Heart left ventricle (tissue), 13 donors: ENCODE data around the gene SLC39A9.

ENCODE experiments used
- POLR2A ChIP-seq, 2 donors: fragments of 450-650 bp; IDR thresholded peaks; one replicate each; pipeline ENCODE4 v1.6.1; 2017; ENCODE audit warnings: antibody characterized with exemption in 2 of 2, mild to moderate bottlenecking in 2 of 2, moderate library complexity in 2 of 2
- TF ChIP-seq, protein P1 (sequence below), 12 donors: fragments of 200-600 bp; sonication (generic) in 4 of 12; IDR thresholded peaks; one replicate each; pipeline versions ENCODE4 v1.5.0 to v1.8.0; 2018 to 2022; ENCODE audit warnings: antibody characterized with exemption in 12 of 12, mild to moderate bottlenecking in 5 of 12
- donor health status: ischemic (EF 13 %, LVEDD 7.1; RV severe dilation, severe dysfunction).
- donor health status: DM: no; HTN: yes; CAD: no.
- donor health status: DM: no; HTN: no; CAD: no.
- donor health status: ischemic (EF 25% LVEDD 6.9; RV normal size, moderate dysfunction).
- donor health status: ischemic (EF 25% LVEDD 5.7; RV mildly dilated, moderate dysfunction).
- donor health status: ischemic (EF 35%, LVEDD 5.7; RV mildly dilated, moderate dysfunction).
- donor health status: nonischemic (EF 11% LVEDD 7.7; RV severe dilation, severe dysfunction).
- donor health status: DM: yes; HTN: yes; CAD: no.
- donor health status: PGD.
- donor health status: ischemic (EF 29% LVEDD 5.4; RV normal size, mild dysfunction).
- donor health status: nonischemic (EF 23%, LVEDD 6.1; RV moderate dilation, normal function).

DNA sequence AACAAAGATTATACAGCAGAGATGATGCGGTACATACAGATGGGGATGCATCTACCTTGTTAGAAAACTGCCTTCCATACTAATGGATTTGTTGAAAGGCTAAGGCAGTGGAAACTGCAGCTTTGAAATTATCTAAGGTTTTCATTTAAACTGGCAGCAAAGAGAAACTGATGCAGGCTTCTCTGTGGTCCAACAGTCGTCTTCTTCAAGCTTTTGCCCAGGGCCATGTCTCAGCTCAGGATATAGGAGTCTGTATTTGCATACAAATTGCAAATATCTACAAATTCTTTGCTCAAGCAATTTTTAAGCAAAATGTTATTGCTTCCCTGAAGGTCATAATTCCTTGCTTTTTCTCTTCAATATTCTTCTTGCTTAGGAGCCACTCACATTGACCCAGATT, 34.1 kb upstream of the SLC39A9 start:
- TF ChIP-seq, protein P1, sequence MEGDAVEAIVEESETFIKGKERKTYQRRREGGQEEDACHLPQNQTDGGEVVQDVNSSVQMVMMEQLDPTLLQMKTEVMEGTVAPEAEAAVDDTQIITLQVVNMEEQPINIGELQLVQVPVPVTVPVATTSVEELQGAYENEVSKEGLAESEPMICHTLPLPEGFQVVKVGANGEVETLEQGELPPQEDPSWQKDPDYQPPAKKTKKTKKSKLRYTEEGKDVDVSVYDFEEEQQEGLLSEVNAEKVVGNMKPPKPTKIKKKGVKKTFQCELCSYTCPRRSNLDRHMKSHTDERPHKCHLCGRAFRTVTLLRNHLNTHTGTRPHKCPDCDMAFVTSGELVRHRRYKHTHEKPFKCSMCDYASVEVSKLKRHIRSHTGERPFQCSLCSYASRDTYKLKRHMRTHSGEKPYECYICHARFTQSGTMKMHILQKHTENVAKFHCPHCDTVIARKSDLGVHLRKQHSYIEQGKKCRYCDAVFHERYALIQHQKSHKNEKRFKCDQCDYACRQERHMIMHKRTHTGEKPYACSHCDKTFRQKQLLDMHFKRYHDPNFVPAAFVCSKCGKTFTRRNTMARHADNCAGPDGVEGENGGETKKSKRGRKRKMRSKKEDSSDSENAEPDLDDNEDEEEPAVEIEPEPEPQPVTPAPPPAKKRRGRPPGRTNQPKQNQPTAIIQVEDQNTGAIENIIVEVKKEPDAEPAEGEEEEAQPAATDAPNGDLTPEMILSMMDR (IDR thresholded peaks at IDR 0.05): no peak
- TF ChIP-seq POLR2A (IDR thresholded peaks at IDR 0.05): no peak
